HG03280 (cell line): ENCODE results near the gene TRABD2B.

Experiments
- ATAC-seq: cut with Tn5 transposase; IDR thresholded peaks from one replicate; pipeline ENCODE4 v1.9.1; 2021; ENCODE audit warnings: mild to moderate bottlenecking, moderate library complexity; ENCODE audit not compliant: unreplicated experiment

The TRABD2B gene

GRCh38 chr1:47914218-47914938 lies 82.8 kb downstream of the TRABD2B start:
- no peak for ATAC-seq

GRCh38 chr1:47913225-47913823 lies 83.9 kb downstream of the TRABD2B start:
- no peak for ATAC-seq

- ATAC-seq: no peak
Observed at GRCh38 chr1:47912756-47913155, 84.4 kb downstream of the TRABD2B start.

- ATAC-seq: no peak
Observed at GRCh38 chr1:47911892-47912291, 85.3 kb downstream of the TRABD2B start.

- no peak for ATAC-seq
Observed at GRCh38 chr1:47911424-47911823, 85.8 kb downstream of the TRABD2B start.

GRCh38 chr1:47908258-47908657 lies 88.9 kb downstream of the TRABD2B start:
- ATAC-seq: no peak

GRCh38 chr1:47907177-47907528 lies 90.0 kb downstream of the TRABD2B start:
- no peak for ATAC-seq

- ATAC-seq: no peak
Observed at GRCh38 chr1:47906527-47907176, 90.5 kb downstream of the TRABD2B start.

GRCh38 chr1:47906009-47906432 lies 91.2 kb downstream of the TRABD2B start:
- ATAC-seq: no peak

- no peak for ATAC-seq
Observed at GRCh38 chr1:47903723-47904122, 93.5 kb downstream of the TRABD2B start.

GRCh38 chr1:47901001-47901575 lies 96.1 kb downstream of the TRABD2B start:
- ATAC-seq: no peak

- ATAC-seq: no peak
Observed at GRCh38 chr1:47898133-47898845, 98.9 kb downstream of the TRABD2B start.

- no peak for ATAC-seq
Observed at GRCh38 chr1:47895279-47896125, 101.7 kb downstream of the TRABD2B start.

GRCh38 chr1:47894410-47895278 lies 102.5 kb downstream of the TRABD2B start:
- ATAC-seq: no peak

GRCh38 chr1:47893412-47893811 lies 103.8 kb downstream of the TRABD2B start:
- no peak for ATAC-seq

GRCh38 chr1:47890779-47891178 lies 106.4 kb downstream of the TRABD2B start:
- no peak for ATAC-seq

- ATAC-seq: no peak
Observed at GRCh38 chr1:47888294-47888629, 108.9 kb downstream of the TRABD2B start.

GRCh38 chr1:47887475-47888293 lies 109.5 kb downstream of the TRABD2B start:
- no peak for ATAC-seq

GRCh38 chr1:47887060-47887459 lies 110.1 kb downstream of the TRABD2B start:
- ATAC-seq: no peak
